Activated CD4-positive, alpha-beta memory T cell treated with anti-CD3 and anti-CD28 coated beads, Interleukin-2, amount 10 ng/mL, durations not matched to agents 7 days and 5 days (primary cell): ENCODE data around the gene BBS9. TPM values are rescaled to one million over a fixed set of nuclear protein-coding genes. Genes with fewer than 3 reads are reported as not detected.

Source experiments
- CTCF ChIA-PET: fragments of 350-600 bp; sonication (Branson Sonifier 250); formaldehyde crosslinking; loops from one replicate; lab custom pipeline; 2021; ENCODE audit warnings: antibody characterized with exemption, inconsistent platforms; lab: Charles Lee
- POLR2A ChIA-PET: fragments of 350-600 bp; sonication (Branson Sonifier 250); formaldehyde crosslinking; loops from one replicate; lab custom pipeline; 2021; ENCODE audit warnings: antibody characterized with exemption; lab: Charles Lee
- DNase-seq: peaks from one replicate; pipeline ENCODE4 v3.0.0-alpha.2; 2020
- H3K27ac Mint-ChIP-seq: one replicate; pipeline ENCODE4 v1.8.0; 2021; ENCODE audit warnings: mild to moderate bottlenecking, mixed read lengths
- H3K27me3 Mint-ChIP-seq: one replicate; pipeline ENCODE4 v1.8.0; 2021; ENCODE audit warnings: mixed read lengths
- H3K36me3 Mint-ChIP-seq: one replicate; pipeline ENCODE4 v1.8.0; 2021; ENCODE audit warnings: low read depth, mixed read lengths
- H3K4me1 Mint-ChIP-seq: one replicate; pipeline ENCODE4 v1.8.0; 2021; ENCODE audit warnings: mixed read lengths
- H3K4me3 Mint-ChIP-seq: one replicate; pipeline ENCODE4 v1.8.0; 2021; ENCODE audit warnings: mild to moderate bottlenecking, mixed read lengths
- H3K9me3 Mint-ChIP-seq: one replicate; pipeline ENCODE4 v1.8.0; 2021; ENCODE audit warnings: mixed read lengths
- total RNA-seq, 2 experiments: library from RNA; stranded (reverse); gene quantifications; one replicate each; pipeline ENCODE4 v1.2.3, GENCODE V29; 2021

BBS9 gene
- total RNA-seq, 2 experiments from 2014 or later: 13.7 to 14.0 TPM

- H3K4me1 Mint-ChIP-seq: no peaks in the 10 kb centered on the region
- DNase-seq: no peak
- no peaks in the 10 kb centered on the region for H3K9me3 Mint-ChIP-seq
- no peaks in the 10 kb centered on the region for H3K36me3 Mint-ChIP-seq
- CTCF ChIA-PET: no interaction called here
- POLR2A ChIA-PET: no interaction called here
- no peak overlapping the region for H3K4me3 Mint-ChIP-seq
- no peaks in the 10 kb centered on the region for H3K27me3 Mint-ChIP-seq
- no peak overlapping the region for H3K27ac Mint-ChIP-seq
These were observed 460.5 kb downstream of the BBS9 start for GRCh38 chr7:33589911-33590310.

DNA sequence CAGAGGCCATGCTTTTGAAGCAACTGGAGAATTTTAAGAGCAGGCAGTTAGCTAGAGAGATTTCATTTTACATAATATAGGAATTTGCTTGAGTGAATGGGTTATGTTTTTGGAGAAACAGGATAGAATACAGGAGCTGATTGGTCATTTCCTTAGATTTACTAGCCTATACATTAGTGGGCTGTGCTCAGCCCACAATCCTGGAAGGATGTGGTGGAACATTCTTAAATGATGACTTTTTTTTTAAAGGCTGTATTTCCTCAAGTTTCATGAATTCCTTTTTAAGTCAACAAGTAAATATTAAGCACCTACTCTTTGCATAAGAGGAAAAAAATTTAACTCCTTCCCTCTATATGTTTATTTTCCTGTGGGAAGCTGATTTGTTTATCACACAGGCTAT lies 461.6 kb downstream of the BBS9 start:
- no peak for DNase-seq
- Mint-ChIP-seq H3K4me1 (no peaks in the 10 kb centered on the region), H3K4me3 (no peak overlapping the region), H3K36me3 (no peaks in the 10 kb centered on the region), H3K27me3 (no peaks in the 10 kb centered on the region), H3K27ac (no peak overlapping the region), H3K9me3 (no peaks in the 10 kb centered on the region)
- ChIA-PET POLR2A (no interaction called here), CTCF (no interaction called here)

GRCh38 chr7:33591490-33591889 lies 462.1 kb downstream of the BBS9 start:
- ChIA-PET CTCF (no interaction called here), POLR2A (no interaction called here)
- H3K27me3 Mint-ChIP-seq: no peaks in the 10 kb centered on the region
- H3K36me3 Mint-ChIP-seq: no peaks in the 10 kb centered on the region
- no peak for DNase-seq
- no peak overlapping the region for H3K4me3 Mint-ChIP-seq
- H3K4me1 Mint-ChIP-seq: no peaks in the 10 kb centered on the region
- H3K9me3 Mint-ChIP-seq: no peaks in the 10 kb centered on the region
- H3K27ac Mint-ChIP-seq: no peak overlapping the region

DNA sequence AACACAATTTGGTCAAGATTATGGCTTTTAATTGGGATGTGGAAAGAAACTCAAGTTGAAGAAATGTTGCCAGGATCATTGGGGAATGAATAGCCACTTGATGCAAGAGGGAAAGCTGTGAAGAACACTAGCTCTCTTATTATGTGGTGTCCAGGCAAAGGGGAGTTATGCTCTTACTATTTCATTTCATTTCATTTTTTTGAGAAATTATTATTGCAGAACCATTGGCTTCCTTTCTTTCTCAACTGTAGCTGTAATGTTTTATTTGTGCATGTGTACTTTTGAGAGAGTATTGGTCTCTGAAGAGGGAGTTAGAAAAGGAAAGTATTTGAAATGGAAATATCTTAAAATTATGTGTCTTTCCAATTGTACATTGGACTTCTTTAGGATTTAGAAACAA lies 463.4 kb downstream of the BBS9 start:
- Mint-ChIP-seq H3K27ac (no peak overlapping the region), H3K9me3 (no peaks in the 10 kb centered on the region), H3K27me3 (no peaks in the 10 kb centered on the region), H3K4me3 (no peak overlapping the region), H3K4me1 (no peaks in the 10 kb centered on the region), H3K36me3 (no peaks in the 10 kb centered on the region)
- DNase-seq: no peak
- POLR2A ChIA-PET: no interaction called here
- CTCF ChIA-PET: no interaction called here

DNA sequence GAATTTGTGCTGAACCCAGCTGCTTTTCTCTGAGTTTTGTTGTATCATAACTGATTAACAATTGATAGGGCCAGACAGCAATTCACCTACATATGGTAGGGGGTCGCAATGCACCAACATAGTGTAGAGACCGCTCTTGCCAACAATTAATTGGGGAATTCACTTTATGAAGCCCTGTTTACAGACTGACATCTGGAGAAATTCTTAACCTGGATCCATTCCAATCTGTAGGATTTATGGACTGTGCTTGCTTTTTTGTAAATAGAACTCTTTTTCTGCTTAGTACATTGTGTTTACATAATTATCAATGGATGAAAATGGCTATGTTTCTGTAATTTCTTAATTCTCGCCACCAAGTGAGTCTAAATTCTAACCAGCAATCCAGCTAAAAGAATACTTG lies 464.2 kb downstream of the BBS9 start:
- CTCF ChIA-PET: no interaction called here
- POLR2A ChIA-PET: no interaction called here
- Mint-ChIP-seq H3K4me3 (no peak overlapping the region), H3K36me3 (no peaks in the 10 kb centered on the region), H3K27me3 (no peaks in the 10 kb centered on the region), H3K9me3 (no peaks in the 10 kb centered on the region), H3K4me1 (no peaks in the 10 kb centered on the region), H3K27ac (no peak overlapping the region)
- no peak for DNase-seq

- no peak overlapping the region for H3K27ac Mint-ChIP-seq
- ChIA-PET POLR2A (no interaction called here), CTCF (no interaction called here)
- no peaks in the 10 kb centered on the region for H3K9me3 Mint-ChIP-seq
- no peaks in the 10 kb centered on the region for H3K36me3 Mint-ChIP-seq
- no peaks in the 10 kb centered on the region for H3K27me3 Mint-ChIP-seq
- DNase-seq: no peak
- no peaks in the 10 kb centered on the region for H3K4me1 Mint-ChIP-seq
- no peak overlapping the region for H3K4me3 Mint-ChIP-seq
These were observed 467.3 kb downstream of the BBS9 start for GRCh38 chr7:33596686-33597085.

GRCh38 chr7:33597181-33597580 lies 467.8 kb downstream of the BBS9 start:
- Mint-ChIP-seq H3K27ac (no peak overlapping the region), H3K4me1 (no peaks in the 10 kb centered on the region), H3K9me3 (no peaks in the 10 kb centered on the region), H3K36me3 (no peaks in the 10 kb centered on the region), H3K4me3 (no peak overlapping the region), H3K27me3 (no peaks in the 10 kb centered on the region)
- ChIA-PET POLR2A (no interaction called here), CTCF (no interaction called here)
- DNase-seq: no peak

- DNase-seq: no peak
- no peaks in the 10 kb centered on the region for H3K9me3 Mint-ChIP-seq
- POLR2A ChIA-PET: no interaction called here
- no peak overlapping the region for H3K4me3 Mint-ChIP-seq
- CTCF ChIA-PET: no interaction called here
- no peaks in the 10 kb centered on the region for H3K36me3 Mint-ChIP-seq
- H3K4me1 Mint-ChIP-seq: no peaks in the 10 kb centered on the region
- no peaks in the 10 kb centered on the region for H3K27me3 Mint-ChIP-seq
- H3K27ac Mint-ChIP-seq: no peak overlapping the region
These were observed 471.7 kb downstream of the BBS9 start for GRCh38 chr7:33601101-33601500.

- CTCF ChIA-PET: interaction anchor here (0.6 kb wide), 1 partner anchor 271 kb away, joined by 4 read pairs; no protein-coding TSS in a partner anchor
- Mint-ChIP-seq H3K9me3 (no peaks in the 10 kb centered on the region), H3K27ac (no peak overlapping the region), H3K4me3 (no peak overlapping the region), H3K27me3 (no peaks in the 10 kb centered on the region), H3K4me1 (no peaks in the 10 kb centered on the region), H3K36me3 (no peaks in the 10 kb centered on the region)
- POLR2A ChIA-PET: no interaction called here
- no peak for DNase-seq
These were observed 472.5 kb downstream of the BBS9 start for GRCh38 chr7:33601884-33602283.

DNA sequence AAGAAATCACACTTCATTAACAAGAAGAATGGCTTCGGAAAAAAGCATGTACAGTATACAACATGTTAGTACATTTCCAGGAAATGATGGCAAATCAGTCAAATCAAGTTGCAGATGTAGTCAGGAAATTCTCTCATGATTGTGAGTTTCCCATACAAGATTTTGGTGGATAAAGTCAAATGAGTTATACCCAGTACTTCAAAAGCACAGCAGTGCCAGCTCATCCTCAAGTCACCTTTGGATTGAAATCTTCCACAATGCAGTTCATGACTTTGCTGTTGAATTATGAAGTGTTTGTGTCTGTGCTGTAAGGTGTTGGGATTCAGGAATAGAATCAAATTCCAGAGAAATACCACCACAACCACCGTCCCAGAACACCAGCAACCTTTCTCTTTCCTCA lies 474.7 kb downstream of the BBS9 start:
- no peak overlapping the region for H3K27ac Mint-ChIP-seq
- ChIA-PET POLR2A (no interaction called here), CTCF (no interaction called here)
- H3K4me1 Mint-ChIP-seq: no peaks in the 10 kb centered on the region
- H3K4me3 Mint-ChIP-seq: no peak overlapping the region
- no peaks in the 10 kb centered on the region for H3K36me3 Mint-ChIP-seq
- no peak for DNase-seq
- H3K27me3 Mint-ChIP-seq: no peaks in the 10 kb centered on the region
- no peaks in the 10 kb centered on the region for H3K9me3 Mint-ChIP-seq

DNA sequence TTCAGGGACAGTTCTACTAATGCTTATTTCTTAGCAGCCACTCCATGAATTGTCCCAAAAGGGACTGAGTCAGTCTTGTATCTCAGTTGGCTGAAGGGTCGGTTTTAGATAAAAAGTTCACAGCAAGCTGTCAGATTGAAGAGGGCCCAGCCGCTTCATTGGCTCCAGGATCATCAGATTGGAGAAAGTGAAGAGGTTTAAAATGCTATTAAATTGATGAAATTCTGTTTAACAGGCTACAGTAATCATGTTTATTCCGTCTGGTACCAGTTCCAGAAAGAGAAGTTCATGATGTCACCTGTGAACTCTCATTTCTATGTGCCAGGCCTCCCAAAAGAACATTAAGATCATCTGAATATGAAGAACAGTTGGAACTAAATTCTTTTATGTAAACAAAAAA lies 481.6 kb downstream of the BBS9 start:
- no peaks in the 10 kb centered on the region for H3K27me3 Mint-ChIP-seq
- no peak overlapping the region for H3K27ac Mint-ChIP-seq
- no peak for DNase-seq
- H3K9me3 Mint-ChIP-seq: no peaks in the 10 kb centered on the region
- POLR2A ChIA-PET: no interaction called here
- no peak overlapping the region for H3K4me3 Mint-ChIP-seq
- no peaks in the 10 kb centered on the region for H3K36me3 Mint-ChIP-seq
- no peaks in the 10 kb centered on the region for H3K4me1 Mint-ChIP-seq
- CTCF ChIA-PET: no interaction called here

DNA sequence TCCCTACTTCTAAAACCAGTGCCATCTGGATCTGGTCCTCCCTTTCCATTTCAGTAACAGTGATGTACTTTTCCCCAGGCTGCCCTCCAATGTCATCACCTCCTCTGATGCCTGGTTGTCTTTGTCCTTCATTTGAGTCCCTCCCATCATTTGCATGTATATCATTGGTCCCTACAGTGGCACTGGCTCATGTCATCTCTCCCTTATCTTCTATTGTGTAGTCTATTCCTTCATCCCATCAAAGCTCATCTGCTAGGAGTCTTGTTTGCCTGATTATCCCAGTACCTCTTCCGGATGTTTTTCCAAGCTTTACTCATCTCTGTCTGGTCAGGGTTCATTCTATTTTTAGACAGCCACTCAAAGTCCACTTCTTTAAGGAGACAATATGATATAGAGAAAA lies 483.1 kb downstream of the BBS9 start:
- ChIA-PET CTCF (no interaction called here), POLR2A (no interaction called here)
- no peak for DNase-seq
- H3K9me3 Mint-ChIP-seq: no peaks in the 10 kb centered on the region
- H3K4me3 Mint-ChIP-seq: no peak overlapping the region
- no peaks in the 10 kb centered on the region for H3K4me1 Mint-ChIP-seq
- H3K36me3 Mint-ChIP-seq: no peaks in the 10 kb centered on the region
- H3K27ac Mint-ChIP-seq: no peak overlapping the region
- H3K27me3 Mint-ChIP-seq: no peaks in the 10 kb centered on the region

GRCh38 chr7:33614357-33615117 lies 485.2 kb downstream of the BBS9 start:
- Mint-ChIP-seq H3K9me3 (no peaks in the 10 kb centered on the region), H3K4me3 (no peak overlapping the region), H3K27ac (no peak overlapping the region), H3K4me1 (no peaks in the 10 kb centered on the region), H3K27me3 (no peaks in the 10 kb centered on the region), H3K36me3 (no peaks in the 10 kb centered on the region)
- ChIA-PET CTCF (no interaction called here), POLR2A (no interaction called here)
- DNase-seq: no peak

GRCh38 chr7:33616752-33617151 lies 487.4 kb downstream of the BBS9 start:
- Mint-ChIP-seq H3K9me3 (no peaks in the 10 kb centered on the region), H3K27me3 (no peaks in the 10 kb centered on the region), H3K27ac (no peak overlapping the region), H3K36me3 (no peaks in the 10 kb centered on the region), H3K4me3 (no peak overlapping the region), H3K4me1 (no peaks in the 10 kb centered on the region)
- DNase-seq: no peak
- POLR2A ChIA-PET: no interaction called here
- CTCF ChIA-PET: interaction anchor here (0.6 kb wide), 1 partner anchor 317 kb away, joined by 3 read pairs; no protein-coding TSS in a partner anchor
